K562 (cell line): Measurements from ENCODE around the gene BTG2. TPM values are rescaled to one million over a fixed set of nuclear protein-coding genes. Genes with fewer than 3 reads are reported as not detected.

ENCODE experiments used
- ATAC-seq: fragments of 200-7000 bp; cut with Tn5 transposase; 3 replicates; pipeline ENCODE4 v1.9.1; 2020; ENCODE audit warnings: moderate library complexity
- BruUV-seq: library from RNA; stranded (reverse); fragments of 400-500 nt; replicated peaks from 2 replicates; lab custom pipeline; 2021; lab: Mats Ljungman, UMichigan
- CTCF ChIA-PET: fragments of 300-600 bp; formaldehyde crosslinking; extraction: SDS; loops from one replicate; lab custom pipeline; 2021; ENCODE audit warnings: low intra/inter-chr PET ratio; lab: Yijun Ruan, JAX
- POLR2A ChIA-PET: fragments of 300-600, 350-650 bp; sonication (Branson Sonifier 250); formaldehyde crosslinking; extraction: SDS; loops from one replicate; lab custom pipeline; 2021; ENCODE audit warnings: antibody characterized with exemption, inconsistent platforms; lab: Yijun Ruan, JAX
- DNase-seq, 4 experiments: peaks; one replicate each; pipeline versions ENCODE4 v3.0.0 to v3.0.0-alpha.2; 2011 to 2018; ENCODE audit warnings: low spot score in 3 of 4, mixed read lengths in 3 of 4; ENCODE audit errors: extremely low read depth in 1 of 4
- FAIRE-seq: peaks from 2 replicates; lab custom pipeline; 2011; peaks lifted over from hg19 to GRCh38; lab: Jason Lieb, UNC
- H2AFZ ChIP-seq: 2 replicates; pipeline ENCODE4 v1.6.0; 2011; ENCODE audit warnings: low read depth, low read length, control low read depth, inconsistent platforms
- H3K27ac ChIP-seq: fragments of 200-600 bp; 3 replicates; pipeline ENCODE4 v1.8.0; 2011; ENCODE audit warnings: low read depth, mild to moderate bottlenecking, control low read depth, inconsistent platforms, low read length, moderate library complexity, mixed read lengths; ENCODE audit errors: extremely low read depth
- H3K27me3 ChIP-seq, 2 experiments: fragments of 300-600 bp in 1 of 2; 2 replicates in 1 of 2; 3 replicates in 1 of 2; pipeline versions ENCODE4 v1.6.0 to v1.8.0; 2011; ENCODE audit warnings: inconsistent platforms in 2 of 2, low read length in 2 of 2, mild to moderate bottlenecking in 1 of 2, mixed read lengths in 1 of 2, moderate library complexity in 1 of 2; ENCODE audit not compliant: control insufficient read depth in 2 of 2, insufficient read depth in 2 of 2
- H3K36me3 ChIP-seq: fragments of 300-600 bp; 3 replicates; pipeline ENCODE4 v1.8.0; 2011; ENCODE audit warnings: mild to moderate bottlenecking, low read length, inconsistent platforms; ENCODE audit not compliant: control insufficient read depth, insufficient read depth
- H3K4me1 ChIP-seq, 2 experiments: fragments of 200-600 bp in 1 of 2; replicated peaks in 1 of 2; 2 replicates in 1 of 2; 3 replicates in 1 of 2; pipeline versions ENCODE4 v1.5.1 to v1.8.0; 2011; ENCODE audit warnings: inconsistent platforms in 2 of 2, low read length in 2 of 2, mild to moderate bottlenecking in 1 of 2, mixed read lengths in 1 of 2, moderate library complexity in 1 of 2; ENCODE audit not compliant: control insufficient read depth in 2 of 2, insufficient read depth in 2 of 2
- H3K4me2 ChIP-seq: 2 replicates; pipeline ENCODE4 v1.6.1; 2011; ENCODE audit warnings: low read length, control low read depth, inconsistent platforms, mixed read lengths; ENCODE audit not compliant: insufficient read depth
- H3K4me3 ChIP-seq: fragments of 200-600 bp; sonication (generic), shearing (Covaris generic); 2 replicates; pipeline ENCODE4 v1.5.1; 2016; ENCODE audit warnings: control low read depth, inconsistent platforms
- H3K79me2 ChIP-seq: fragments of 200-600 bp; 3 replicates; pipeline ENCODE4 v1.8.0; 2011; ENCODE audit warnings: low read length, inconsistent platforms; ENCODE audit not compliant: control insufficient read depth, insufficient read depth
- H3K9ac ChIP-seq, 2 experiments: 2 replicates each; pipeline versions ENCODE4 v1.6.0 to v1.6.1; 2011; ENCODE audit warnings: low read depth in 2 of 2, low read length in 2 of 2, control low read depth in 1 of 2, inconsistent platforms in 1 of 2, mild to moderate bottlenecking in 1 of 2, mixed read lengths in 1 of 2; ENCODE audit not compliant: insufficient read depth in 1 of 2
- H3K9me1 ChIP-seq: one replicate; pipeline ENCODE4 v1.6.0; 2011; ENCODE audit warnings: inconsistent platforms, mild to moderate bottlenecking, low read length, moderate library complexity; ENCODE audit not compliant: control insufficient read depth, insufficient read depth
- H3K9me3 ChIP-seq: replicated peaks from 2 replicates; pipeline ENCODE4 v1.5.1; 2011; ENCODE audit warnings: low read depth, low read length, inconsistent platforms; ENCODE audit not compliant: control insufficient read depth, insufficient read depth
- H4K20me1 ChIP-seq: replicated peaks from 2 replicates; pipeline ENCODE4 v1.6.1; 2011; ENCODE audit warnings: low read length, inconsistent platforms, mixed read lengths; ENCODE audit not compliant: control insufficient read depth, insufficient read depth
- HLTF ChIP-seq: fragments of 450-650 bp; IDR thresholded peaks from 2 replicates; pipeline ENCODE4 v1.6.1; 2016
- NFIC ChIP-seq: fragments of 450-650 bp; IDR thresholded peaks from 2 replicates; pipeline ENCODE4 v1.6.1; 2017; ENCODE audit warnings: mild to moderate bottlenecking, inconsistent platforms
- YY1 ChIP-seq, 3 experiments: IDR thresholded peaks; 2 replicates each; pipeline ENCODE4 v1.6.1; 2011; ENCODE audit warnings: low read length in 2 of 3, mild to moderate bottlenecking in 2 of 3, moderate library complexity in 2 of 3, borderline replicate concordance in 1 of 3, control low read depth in 1 of 3, low read depth in 1 of 3; ENCODE audit not compliant: insufficient read depth in 3 of 3, insufficient replicate concordance in 2 of 3, control insufficient read depth in 1 of 3, insufficient read length in 1 of 3; ENCODE audit errors: extremely low read depth in 1 of 3
- ZBTB7A ChIP-seq: IDR thresholded peaks from 2 replicates; pipeline ENCODE4 v1.6.1; 2011; ENCODE audit warnings: low read depth, mild to moderate bottlenecking, low read length, moderate library complexity, borderline replicate concordance; ENCODE audit not compliant: control insufficient read depth
- WGBS: fragments of 100-300 bp; shearing (Covaris generic); methylation state at CpG from one replicate; pipeline ENCODE4 v1.1.6; 2016; ENCODE audit warnings: low coverage, mixed read lengths; ENCODE audit not compliant: insufficient coverage; ENCODE audit errors: missing lambda C conversion rate; 5-methylcytosine and 5-hydroxymethylcytosine counted together
- in situ Hi-C: fragments of 300-500 bp; cut with MboI; formaldehyde crosslinking; loops from 4 replicates; pipeline ENCODE4 v1.15.0; 2018; ENCODE audit warnings: inconsistent platforms, mixed read lengths
- intact Hi-C: fragments of 100-400 bp; cut with micrococcal nuclease; formaldehyde crosslinking; loops from 2 replicates; pipeline ENCODE4 v1.14.2; 2022
- polyA plus RNA-seq, 8 experiments: library from polyadenylated mRNA; depleted of rRNA in 4 of 8; stranded (reverse) in 5 of 8; unstranded in 3 of 8; fragments of >200 nt; fragmentation: Nextera tagmentation in 2 of 8; fragmentation: Illumina TruSeq in 1 of 8; extraction: Ambion mirVana in 2 of 8; extraction: Trizol in 1 of 8; gene quantifications; 2 replicates each; pipeline versions ENCODE4 v1.2.1 to v1.2.3, GENCODE V29; 2011 to 2014; ENCODE audit warnings: inconsistent platforms in 1 of 8, missing spikeins in 1 of 8
- total RNA-seq, 7 experiments: library from RNA; depleted of rRNA in 6 of 7; stranded (reverse); fragments of >200 nt in 6 of 7; fragmentation: Illumina TruSeq in 2 of 7; extraction: Trizol in 2 of 7; gene quantifications; 2 replicates each; pipeline versions ENCODE4 v1.2.1 to v1.2.3, GENCODE V29; 2011 to 2021; ENCODE audit warnings: low replicate concordance in 1 of 7

The BTG2 gene
- total and polyA plus RNA-seq, 9 of the 15 experiments (the other 6 are each of a cell fraction or from before 2014, with no cell fraction given), result 2.3 to 41.9 (median 8.7) TPM

- peak overlapping the region in 1 of 2 experiments; percentile 67; a peak in 1 of 4 replicates for H3K9ac ChIP-seq
- H3K27ac ChIP-seq, result no peak overlapping the region
- FAIRE-seq (no peak), DNase-seq (no peak), ATAC-seq (no peak)
- peak overlapping the region; percentile 92 for H2AFZ ChIP-seq
- H3K9me1 ChIP-seq, result no peaks in the 10 kb centered on the region
- TF ChIP-seq NFIC (peak; percentile 11; the same call in 1 of the 2 replicates), YY1 (IDR thresholded peaks at IDR 0.05; ENCODE audit: borderline replicate concordance in 1 of 3, control insufficient read depth in 1 of 3, extremely low read depth in 1 of 3, insufficient read depth in 3 of 3, insufficient read length in 1 of 3, insufficient replicate concordance in 2 of 3, low read depth in 1 of 3, low read length in 2 of 3) (peak in 2 of 3 experiments; percentile 18 to 41), ZBTB7A (0 out of 2 replicates have a peak, but pooled peaks have one; percentile 10), HLTF (no peak)
- H4K20me1 ChIP-seq, result no peaks in the 10 kb centered on the region
- POLR2A ChIA-PET, result interaction anchor here (0.6 to 9.3 kb wide), 5 partner anchors 9 to 227 kb away, joined by 3 to 117 read pairs (median 4); partner anchors contain the start of gene BTG2
- H3K79me2 ChIP-seq, result no peaks in the 10 kb centered on the region
- BruUV-seq, result no TSS peak
- WGBS, result 28% methylated on average over 13 of the region's 13 CpGs
- H3K9me3 ChIP-seq, result no peaks in the 10 kb centered on the region
- intact Hi-C loops (no loop called here), in situ Hi-C loops (no loop called here)
- H3K4me2 ChIP-seq, result peak overlapping the region; percentile 50
- peaks cover 6 to 23% of the 10 kb centered on the region in 2 experiments; a peak in 4 of 5 replicates for H3K27me3 ChIP-seq
- H3K4me3 ChIP-seq, result no peak overlapping the region
- peaks cover 32 to 45% of the 10 kb centered on the region in 2 experiments for H3K4me1 ChIP-seq
- CTCF ChIA-PET, result no interaction called here
- H3K36me3 ChIP-seq, result no peaks in the 10 kb centered on the region
Measured at GRCh38 chr1:203325418-203326091, 20.2 kb downstream of the BTG2 start.
